HG03558 (cell line): ENCODE data around the gene SLC1A2.

Experiments
- ATAC-seq: cut with Tn5 transposase; IDR thresholded peaks from one replicate; pipeline ENCODE4 v1.9.1; 2021; ENCODE audit warnings: moderate number of reproducible peaks; ENCODE audit not compliant: unreplicated experiment; ENCODE audit errors: extremely low read depth

SLC1A2 gene

DNA sequence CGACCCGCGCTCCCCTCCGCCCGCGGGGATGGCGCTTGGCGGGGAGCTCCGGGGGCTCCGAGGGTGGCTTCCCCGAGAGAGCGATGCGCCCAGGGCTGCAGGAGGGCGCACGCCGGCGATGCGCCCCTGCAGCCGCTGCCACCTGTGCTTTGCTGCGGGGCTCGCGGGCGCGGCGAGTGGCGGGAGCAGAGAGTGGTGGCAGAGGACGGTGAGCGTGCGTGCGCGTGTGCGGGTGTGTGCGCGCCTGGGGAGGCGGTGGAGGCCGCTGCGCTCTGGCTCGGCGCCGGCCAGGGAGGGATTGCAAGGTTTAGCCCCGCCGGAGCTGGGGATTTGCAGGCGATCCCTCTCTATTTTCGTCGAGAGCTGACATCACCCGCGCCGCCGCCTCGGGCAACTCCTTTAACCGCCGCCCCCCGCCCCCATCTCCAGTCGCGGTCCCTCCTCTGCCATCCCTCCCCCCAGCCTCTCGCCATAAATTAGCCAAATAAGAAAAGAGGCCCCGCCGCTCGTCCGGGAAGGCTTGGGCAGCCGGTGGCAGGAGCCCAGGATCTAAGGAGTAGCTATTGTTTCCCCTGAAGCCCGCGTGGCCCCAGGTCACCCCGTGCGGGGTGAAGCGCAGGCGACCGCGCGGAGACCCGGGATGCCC, at the start of gene SLC1A2:
Gene SLC1A2 (minus strand): TSS at position 375 of the 646 bp plus-strand sequence. CDS start 592 bp downstream, outside the sequence.
- ATAC-seq = no peak

DNA sequence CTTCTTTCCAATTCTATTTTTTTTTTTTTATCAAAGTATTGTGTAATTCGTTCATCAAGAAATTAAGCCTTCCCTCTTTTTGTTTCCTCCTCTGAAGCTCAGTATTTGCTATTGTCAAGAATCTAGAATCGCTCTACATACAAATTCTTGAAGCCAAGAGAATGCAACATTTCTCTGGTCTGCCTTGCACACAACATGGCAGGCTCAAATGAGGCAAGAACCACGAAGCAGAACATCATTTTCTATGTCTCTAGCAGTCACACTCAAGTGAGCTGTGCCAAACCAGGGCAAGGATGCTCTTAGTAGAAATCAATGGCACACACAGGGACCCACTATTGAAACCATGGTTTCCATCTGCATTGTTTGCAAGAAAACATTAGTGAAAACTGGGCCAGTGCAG, 46.7 kb upstream of the SLC1A2 start:
- no peak for ATAC-seq

DNA sequence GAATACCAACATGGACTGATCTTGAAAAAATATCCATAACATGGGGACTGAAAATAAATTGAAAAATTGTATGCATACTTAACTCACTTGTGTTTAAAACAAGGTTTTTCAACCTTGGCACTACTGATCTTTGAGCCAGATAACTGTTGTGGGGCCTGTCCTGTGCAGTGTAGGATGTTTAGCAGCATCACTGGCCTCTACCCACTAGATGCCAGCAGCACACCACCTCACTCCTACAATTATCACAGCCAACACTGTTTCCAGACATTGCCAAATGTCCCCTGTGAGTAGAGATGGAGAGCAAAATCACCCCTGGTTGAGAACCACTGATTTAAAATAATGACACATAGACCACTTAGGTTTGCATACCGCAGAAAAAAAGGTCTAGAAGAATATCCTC, 45.0 kb upstream of the SLC1A2 start:
- no peak for ATAC-seq

DNA sequence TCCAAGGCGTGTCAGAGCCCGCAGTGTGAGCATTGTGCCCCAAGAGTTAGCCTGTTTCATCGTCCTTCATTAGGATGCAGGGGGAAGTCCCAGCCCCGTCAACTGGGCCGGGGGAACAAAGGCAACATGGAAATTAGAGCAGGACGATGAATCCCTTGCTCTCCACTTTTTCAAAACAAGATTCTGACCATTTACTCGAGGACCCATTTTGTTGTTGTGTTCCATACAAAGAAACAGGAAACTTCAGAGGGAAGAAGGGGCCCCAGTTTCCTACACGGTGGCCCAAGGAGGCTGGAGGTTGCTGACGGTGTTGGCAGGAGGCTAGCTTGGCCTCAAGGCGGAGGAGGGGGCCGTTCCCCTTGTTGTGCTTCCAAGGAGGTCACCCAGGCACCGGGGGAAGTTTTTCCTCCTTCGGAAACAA, 44.0 kb upstream of the SLC1A2 start:
- no peak for ATAC-seq

DNA sequence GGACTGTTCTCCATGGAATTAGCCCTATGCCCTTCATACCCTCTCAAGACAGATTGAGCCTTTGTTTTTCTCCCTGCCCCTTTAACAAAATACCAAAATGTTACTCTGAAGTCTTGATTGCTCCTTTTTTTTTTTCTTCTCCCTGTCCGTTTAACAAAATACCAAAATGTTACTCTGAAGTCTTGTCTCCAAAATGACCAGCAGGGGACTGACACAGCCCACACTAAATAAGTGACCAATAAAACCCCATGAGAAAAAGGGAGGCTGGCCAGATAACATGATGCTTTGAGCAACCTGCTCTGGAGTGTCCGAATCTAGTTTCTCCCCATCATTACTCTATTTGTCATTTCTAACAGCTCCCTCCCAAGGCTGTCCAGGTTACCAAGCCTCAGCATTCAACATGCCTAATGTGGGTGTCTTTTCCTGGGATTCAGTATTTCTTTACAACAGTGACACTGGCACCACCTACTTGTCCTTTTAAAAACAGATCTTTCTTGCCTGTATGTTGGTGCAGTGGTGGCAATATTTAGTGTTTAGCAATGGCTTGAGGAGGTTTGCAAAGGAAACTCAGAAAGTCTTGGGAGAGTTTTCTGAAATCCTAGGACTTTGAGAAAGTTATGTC, 42.7 kb upstream of the SLC1A2 start:
- ATAC-seq = no peak

DNA sequence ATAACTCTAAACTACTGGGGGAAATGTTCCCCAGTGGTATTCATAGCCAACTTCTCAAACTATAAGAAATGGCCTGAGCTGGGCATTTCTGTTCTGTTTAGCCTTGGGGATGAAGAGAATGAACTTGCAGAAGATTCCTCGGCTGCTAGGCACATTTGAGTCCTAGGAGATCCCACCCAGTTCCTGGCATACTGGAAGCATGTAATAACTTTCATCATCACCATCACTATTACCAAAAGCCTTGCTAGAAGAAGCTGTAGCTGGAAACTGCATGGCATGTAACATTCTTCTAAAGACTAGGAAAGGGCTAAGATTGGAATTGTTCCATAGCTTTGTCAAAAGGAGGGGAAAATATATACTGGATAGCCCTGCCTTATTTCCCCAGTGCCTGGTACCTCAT, 40.1 kb upstream of the SLC1A2 start:
- no peak for ATAC-seq

DNA sequence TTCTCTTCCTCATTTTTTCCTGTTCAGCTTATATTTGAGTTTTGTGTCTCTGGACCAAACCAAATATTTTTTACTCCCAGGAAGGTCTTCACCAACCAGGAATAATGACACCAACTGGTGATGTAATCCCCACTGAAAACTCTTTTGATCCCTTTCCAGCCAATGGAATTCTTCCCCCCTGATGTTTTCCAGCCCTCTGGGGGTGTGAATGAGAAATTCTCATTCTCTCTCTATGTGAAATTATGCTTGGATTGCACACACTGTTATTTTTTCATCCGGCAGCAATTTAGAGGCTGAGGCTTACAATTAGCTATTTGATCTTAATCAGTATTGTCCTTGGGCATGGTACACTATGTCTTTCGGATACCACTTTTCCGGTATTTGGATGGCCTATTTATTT, 39.5 kb upstream of the SLC1A2 start:
- ATAC-seq = no peak

DNA sequence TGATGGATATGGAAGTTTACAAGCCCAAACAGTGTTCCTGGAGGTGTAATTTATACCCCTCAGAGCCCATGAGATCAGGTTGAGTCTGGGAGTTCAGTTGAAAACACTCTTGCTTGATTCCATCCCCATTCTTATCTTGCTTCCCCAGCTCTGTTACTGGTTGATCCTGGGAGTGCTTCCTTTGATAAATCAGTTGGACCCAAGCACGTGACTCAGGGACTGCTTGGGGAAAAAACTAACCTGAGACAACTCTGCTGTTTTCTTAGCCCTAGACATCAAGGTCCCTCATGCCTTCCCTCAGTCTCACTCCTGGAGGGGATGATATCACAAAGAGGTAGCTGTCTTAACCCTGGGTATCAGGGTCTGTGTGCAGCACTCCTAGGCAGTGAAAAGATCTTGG, 35.0 kb upstream of the SLC1A2 start:
- ATAC-seq = no peak

DNA sequence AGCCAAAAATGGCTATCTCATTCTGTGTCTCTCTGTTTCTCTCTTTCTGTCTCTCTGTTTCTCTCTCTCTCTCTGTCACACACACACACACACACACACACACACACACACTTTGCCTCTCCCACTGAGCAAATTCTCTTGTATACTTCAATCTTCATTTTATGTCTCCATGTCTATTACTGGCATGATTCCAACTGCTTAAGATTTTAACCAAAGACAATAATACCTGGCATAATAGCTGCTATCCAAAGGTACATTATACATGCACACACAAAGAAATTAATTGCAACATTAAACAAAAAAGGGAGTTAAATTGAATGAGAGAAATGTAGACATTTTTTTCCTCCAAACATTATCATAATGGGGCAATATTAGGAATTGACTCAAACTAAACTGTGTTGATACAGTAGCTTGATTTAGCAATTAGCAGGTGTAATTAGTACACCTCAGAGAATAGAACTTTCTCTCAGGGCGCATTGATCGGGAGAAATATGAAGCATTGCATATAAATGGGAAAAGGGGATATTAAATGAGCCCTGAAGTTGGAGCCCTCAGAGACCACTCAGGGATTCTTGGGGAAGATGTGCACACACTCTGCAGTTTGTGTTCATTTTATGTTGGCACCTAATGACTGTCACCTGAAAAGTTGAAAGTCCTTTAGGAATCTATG, 17.4 kb upstream of the SLC1A2 start:
- ATAC-seq = no peak

DNA sequence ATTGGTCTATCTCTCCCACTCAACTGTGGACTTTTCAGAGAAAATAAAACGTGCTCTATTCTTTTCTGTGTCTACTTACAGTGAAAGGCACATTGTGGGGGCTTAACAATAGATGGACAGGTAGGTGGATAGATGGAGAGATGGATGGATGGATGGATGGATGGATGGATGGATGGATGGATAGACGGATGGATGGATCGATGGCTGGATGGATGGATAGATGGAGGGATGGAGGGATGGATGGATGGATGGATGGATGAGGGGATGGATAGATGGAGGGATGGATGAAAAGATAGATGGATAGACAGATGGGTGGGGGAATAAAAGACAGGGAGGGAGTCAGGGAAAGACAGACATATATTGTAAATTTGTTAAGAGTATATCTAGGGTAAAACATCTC, 14.2 kb upstream of the SLC1A2 start:
- ATAC-seq = no peak

DNA sequence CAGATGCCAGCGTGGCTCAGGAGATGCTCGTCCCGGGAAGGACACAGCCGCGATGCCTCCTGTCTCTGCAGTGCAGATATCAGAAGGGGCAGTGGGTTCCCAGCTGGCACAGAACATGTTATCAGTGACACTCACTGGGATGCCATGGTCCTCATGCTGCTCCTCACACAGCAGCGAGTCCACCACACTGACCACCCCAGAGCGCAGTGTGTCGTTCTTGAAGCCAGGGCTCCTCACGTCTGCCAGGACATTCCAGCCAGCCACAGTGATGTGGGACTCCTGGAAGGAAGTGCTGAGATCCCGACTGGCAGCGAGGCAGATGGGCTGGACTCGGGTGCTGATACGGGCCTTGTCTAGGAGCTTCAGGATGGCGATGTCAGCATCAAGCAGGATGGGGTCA, 13.1 kb upstream of the SLC1A2 start:
- no peak for ATAC-seq

DNA sequence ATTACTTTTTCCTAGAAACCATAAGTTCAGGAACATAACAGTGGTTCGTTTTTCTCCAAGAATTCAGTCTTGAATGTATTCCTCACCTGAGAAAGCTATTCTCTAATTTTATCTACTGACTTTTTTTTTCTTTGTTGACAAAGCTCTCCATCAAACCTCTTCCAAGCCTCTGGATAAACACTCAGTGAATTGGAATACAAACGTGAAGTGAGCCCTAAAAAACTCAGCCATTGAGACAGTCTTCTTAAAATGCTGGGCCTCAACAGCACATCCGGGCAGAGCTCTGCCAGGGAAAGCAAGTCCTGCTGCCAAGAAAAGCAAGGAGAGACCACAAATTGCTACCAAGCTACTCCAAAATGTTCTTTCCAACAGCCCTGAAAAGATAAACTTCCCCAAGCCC, 7.7 kb upstream of the SLC1A2 start:
- ATAC-seq = no peak

DNA sequence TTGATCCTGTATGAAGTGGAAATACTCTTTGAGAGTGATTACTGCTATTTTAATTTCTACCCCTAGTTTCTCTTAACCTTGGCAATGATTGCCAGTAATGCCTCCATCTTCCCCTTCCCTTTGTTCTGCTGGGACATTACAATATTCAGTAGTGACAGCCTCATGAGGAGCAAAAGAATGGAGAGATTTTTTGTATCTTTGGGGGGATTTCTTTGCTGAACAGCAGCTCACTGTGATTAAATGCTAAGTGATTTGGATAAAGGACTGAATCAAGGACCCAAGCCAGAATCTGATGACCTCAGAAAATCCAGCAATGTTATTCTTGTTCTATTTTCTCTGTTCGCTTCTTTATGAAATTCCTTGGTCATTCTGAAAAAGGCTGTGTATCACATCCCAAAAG, 7.0 kb upstream of the SLC1A2 start:
- no peak for ATAC-seq

DNA sequence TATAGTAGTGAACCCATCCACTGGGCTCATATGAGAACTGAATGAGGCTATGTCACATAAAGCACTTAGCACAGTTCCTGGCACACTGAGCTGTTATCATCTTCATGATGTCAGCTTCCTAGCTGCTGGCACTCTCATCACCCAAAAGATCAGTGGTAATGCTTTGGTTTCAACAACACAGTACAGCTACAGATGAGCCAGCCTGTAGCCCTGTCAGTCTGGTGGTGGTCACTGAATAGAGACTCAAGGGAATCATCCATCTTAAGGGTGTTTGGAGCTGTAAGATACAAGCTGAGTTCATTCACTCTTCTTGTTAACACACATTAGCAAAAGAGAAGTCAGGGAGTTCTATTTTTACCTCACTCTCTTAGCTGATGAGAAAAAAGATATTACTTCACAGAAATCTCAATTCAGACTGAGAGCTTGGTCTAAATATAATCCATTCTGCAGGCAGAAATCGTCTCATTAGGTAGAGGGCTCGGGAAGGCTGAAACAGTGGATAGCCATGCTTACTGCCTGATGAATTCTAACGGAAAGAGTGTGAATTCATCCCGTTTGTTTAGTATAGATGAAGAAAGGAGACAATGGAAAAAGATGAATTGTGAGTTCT, 6.3 kb upstream of the SLC1A2 start:
- no peak for ATAC-seq

DNA sequence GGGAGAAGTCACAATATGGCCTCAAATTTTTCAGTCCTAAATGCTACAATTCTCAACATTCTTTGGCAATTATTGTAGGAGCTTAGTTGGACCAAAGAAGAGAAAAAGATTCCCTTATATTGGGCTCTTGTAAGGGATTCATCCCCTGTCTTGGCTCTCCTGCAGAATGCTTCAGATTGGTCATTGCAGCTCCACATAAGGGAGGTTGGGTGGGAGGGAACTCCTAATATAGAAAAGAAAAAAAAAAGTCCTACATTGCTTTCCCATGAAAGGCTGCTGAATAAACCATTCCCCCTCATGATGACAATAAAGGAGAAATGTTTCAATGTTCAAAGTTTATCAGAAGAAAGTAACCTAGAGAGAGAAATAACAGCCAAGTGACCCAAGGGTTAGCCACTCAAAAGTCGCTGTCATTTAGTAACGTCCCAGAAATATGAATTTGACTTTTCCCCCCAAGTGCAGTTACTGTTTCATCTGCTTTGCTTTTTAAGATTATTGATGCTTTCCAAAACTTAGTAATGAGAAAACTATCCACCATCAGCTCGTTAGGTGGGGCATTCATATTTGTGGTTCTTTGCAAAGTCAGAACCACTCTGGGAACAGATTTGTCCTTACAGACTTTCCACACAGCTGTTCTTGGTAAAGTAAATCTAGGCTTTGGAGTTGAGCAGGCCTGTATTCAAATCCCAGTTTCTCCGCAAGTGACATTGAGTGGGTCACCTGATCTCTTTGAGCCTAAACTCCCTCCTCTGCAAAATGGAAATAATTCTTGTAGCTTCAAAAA, 5.0 kb upstream of the SLC1A2 start:
- ATAC-seq = no peak

DNA sequence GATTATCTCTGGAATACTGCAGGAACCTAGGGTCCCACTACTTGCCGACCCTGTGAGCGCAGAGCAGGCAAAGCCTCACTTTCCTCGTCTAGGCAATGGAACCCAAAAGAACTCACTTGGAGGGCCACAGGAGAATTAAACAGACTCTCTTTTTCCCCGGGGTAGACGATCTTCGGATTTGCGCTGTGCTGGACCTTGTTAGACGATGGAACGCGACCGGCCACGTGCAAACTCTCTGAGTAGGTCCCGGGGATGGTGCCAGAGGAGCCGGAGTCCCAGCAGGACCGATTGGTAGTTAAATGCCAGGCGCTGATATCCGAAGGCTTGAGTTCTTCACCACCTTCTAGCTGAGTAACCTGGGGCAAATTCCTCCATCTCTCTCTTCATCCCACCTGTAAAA, 1.0 kb upstream of the SLC1A2 start:
- no peak for ATAC-seq

DNA sequence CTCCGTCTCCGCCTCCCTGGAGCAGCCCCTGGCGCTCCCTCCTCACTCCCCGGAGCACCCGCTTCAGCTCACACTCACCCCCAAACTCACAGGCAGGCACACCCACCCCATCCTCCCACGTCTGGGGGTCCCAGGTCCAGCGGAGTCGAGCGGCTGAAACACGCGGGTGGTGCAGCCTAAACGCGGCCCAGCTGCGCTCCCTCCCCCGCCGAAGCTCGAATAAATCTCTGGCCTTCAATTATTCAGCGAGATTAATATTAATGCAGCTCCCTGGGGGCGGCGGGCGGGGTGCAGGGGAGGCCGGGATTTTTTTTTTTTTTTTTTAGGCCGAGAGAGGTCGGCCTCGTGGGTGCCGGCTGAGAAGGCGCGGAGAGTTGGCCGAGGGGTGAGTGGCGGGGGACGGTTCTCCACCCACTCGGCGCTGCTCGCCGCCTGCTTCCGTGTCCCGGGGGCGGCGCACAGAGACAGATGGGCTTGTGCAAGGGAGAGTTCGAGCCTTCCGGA, 524 bp upstream of the SLC1A2 start:
- ATAC-seq = no peak

DNA sequence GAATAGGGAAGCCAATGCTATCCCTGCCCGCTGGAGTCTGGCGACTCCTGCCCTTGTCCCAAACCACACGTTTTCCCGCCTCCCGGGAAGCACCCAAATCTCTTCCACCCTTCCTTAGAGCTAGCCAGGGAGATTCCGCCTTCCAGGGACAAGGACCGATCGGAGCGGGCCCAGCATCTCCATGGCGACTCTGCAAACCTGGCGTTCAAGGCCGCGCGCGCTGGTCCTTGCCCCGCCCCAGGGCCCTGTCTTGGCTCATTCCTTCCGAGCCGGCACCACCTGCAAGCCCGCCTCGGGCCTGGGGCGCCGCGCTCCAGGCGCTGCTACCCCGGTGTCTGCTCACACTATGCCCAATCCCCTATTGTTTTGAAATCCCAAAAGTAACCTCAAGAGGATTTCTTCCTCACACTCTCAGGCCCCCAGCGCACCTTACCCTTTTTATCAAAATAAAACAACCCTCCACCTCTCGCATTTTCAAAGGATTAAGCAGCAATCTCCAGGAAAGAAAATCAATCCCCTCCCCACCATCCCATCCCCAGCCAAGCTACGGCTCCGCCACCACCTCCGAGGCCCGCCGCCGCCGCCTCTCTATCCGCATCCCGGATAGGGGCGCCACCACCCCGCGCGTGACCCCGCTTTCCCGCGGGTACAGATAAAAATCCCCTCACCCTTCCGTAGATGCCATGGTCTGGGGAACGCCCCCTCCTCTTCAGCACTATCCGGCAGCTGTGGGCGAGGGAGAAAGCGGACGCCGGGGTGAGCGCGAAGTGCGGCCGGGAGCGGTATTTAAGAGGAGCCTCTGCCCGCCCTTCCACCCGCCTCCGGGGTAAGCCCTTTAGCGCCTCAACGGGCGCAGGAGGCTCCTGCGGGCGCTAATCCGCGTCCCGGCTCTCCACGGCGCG, 825 bp downstream of the SLC1A2 start:
- ATAC-seq = no peak

DNA sequence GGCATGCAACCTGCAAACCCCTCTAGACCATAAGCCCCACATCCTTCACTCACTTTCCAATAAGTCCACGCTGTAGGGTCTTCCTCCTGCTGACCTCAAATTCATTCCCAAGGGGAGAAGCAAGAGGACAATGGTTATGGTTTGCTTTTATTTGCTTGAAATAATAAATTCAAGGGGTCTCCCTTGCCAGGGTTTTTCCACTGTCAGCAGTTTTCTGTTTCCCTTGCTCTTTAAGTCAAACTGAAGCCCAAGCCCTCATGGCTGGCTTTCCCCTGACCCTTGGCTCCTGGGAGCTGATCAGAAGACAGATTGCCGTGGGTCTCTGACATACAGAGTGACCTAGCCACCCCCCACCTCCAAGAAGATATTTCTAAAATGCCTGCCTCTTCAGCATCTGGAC, 3.9 kb downstream of the SLC1A2 start:
- ATAC-seq = no peak
